ENCODE measurements around the gene ATP9B.

GRCh38 chr18:79118797-79119196 lies 49.6 kb downstream of the ATP9B start:
- TF ChIP-seq CTCF (IDR thresholded peaks at IDR 0.05 in 8 of 11, conservative IDR thresholded peaks at IDR 0.05 in 3 of 11) (no peak), POLR2AphosphoS5 (IDR thresholded peaks at IDR 0.05) (no peak), POLR2A (IDR thresholded peaks at IDR 0.05) (no peak)

Measured in spleen (tissue), 7 donors.